NCI-H69 (cell line): ENCODE data around the gene FNDC3B.
A peak's percentile ranks its signal among the peaks of the same experiment; 100 is the strongest.
"Not testable (repeated sequence)": the region's sequence is repeated elsewhere in the genome, so short reads cannot be mapped to it uniquely, and the experiment has no call there.

Source experiments
- DNase-seq: peaks from one replicate; lab custom pipeline; 2025; lab: John Stamatoyannopoulos, UW

Gene FNDC3B

GRCh38 chr3:172367205-172368105, 328.1 kb downstream of the FNDC3B start:
- DNase-seq = peak; percentile 15

- DNase-seq = not testable (repeated sequence)
Measured at GRCh38 chr3:172368556-172368955, 329.2 kb downstream of the FNDC3B start.

GRCh38 chr3:172369590-172370259, 330.3 kb downstream of the FNDC3B start:
- DNase-seq = no peak

GRCh38 chr3:172370419-172370818, 331.0 kb downstream of the FNDC3B start:
- DNase-seq = no peak

GRCh38 chr3:172371544-172371943, 332.2 kb downstream of the FNDC3B start:
- no peak for DNase-seq

GRCh38 chr3:172372895-172373294, 333.5 kb downstream of the FNDC3B start:
- no peak for DNase-seq

- DNase-seq = peak; percentile 85
Measured at GRCh38 chr3:172373912-172374311, 334.5 kb downstream of the FNDC3B start.

GRCh38 chr3:172375206-172375850, 335.9 kb downstream of the FNDC3B start:
- DNase-seq = no peak

- no peak for DNase-seq
Measured at GRCh38 chr3:172376402-172376801, 337.0 kb downstream of the FNDC3B start.

GRCh38 chr3:172376881-172377280, 337.5 kb downstream of the FNDC3B start:
- DNase-seq = no peak

- no peak for DNase-seq
Measured at GRCh38 chr3:172378439-172378838, 339.1 kb downstream of the FNDC3B start.

- no peak for DNase-seq
Measured at GRCh38 chr3:172379372-172379771, 340.0 kb downstream of the FNDC3B start.

- no peak for DNase-seq
Measured at GRCh38 chr3:172380632-172381031, 341.3 kb downstream of the FNDC3B start.

GRCh38 chr3:172383306-172383796, 344.0 kb downstream of the FNDC3B start:
- DNase-seq = peak; percentile 14

- no peak for DNase-seq
Measured at GRCh38 chr3:172384836-172385235, 345.5 kb downstream of the FNDC3B start.

- no peak for DNase-seq
Measured at GRCh38 chr3:172387728-172388127, 348.4 kb downstream of the FNDC3B start.

GRCh38 chr3:172388412-172389078, 349.2 kb downstream of the FNDC3B start:
- DNase-seq = no peak

- no peak for DNase-seq
Measured at GRCh38 chr3:172390792-172391191, 351.4 kb downstream of the FNDC3B start.

- no peak for DNase-seq
Measured at GRCh38 chr3:172391592-172392302, 352.4 kb downstream of the FNDC3B start.

GRCh38 chr3:172394692-172395091, 355.3 kb downstream of the FNDC3B start:
- peak; percentile 64 for DNase-seq

- no peak for DNase-seq
Measured at GRCh38 chr3:172396400-172396799, 357.0 kb downstream of the FNDC3B start.
